Measurements from ENCODE around the gene TMEM11. TPM values are rescaled to one million over a fixed set of nuclear protein-coding genes. Genes with fewer than 3 reads are reported as not detected.
"Not testable (repeated sequence)": the region's sequence is repeated elsewhere in the genome, so short reads cannot be mapped to it uniquely, and the experiment has no call there.

The TMEM11 gene
- total and polyA plus RNA-seq, 2 experiments from 2014 or later, result 29.4 to 66.5 TPM

GRCh38 chr17:21232033-21232749 lies 18.2 kb upstream of the TMEM11 start:
- no peak for TF ChIP-seq EZH2phosphoT487 (IDR thresholded peaks at IDR 0.05; ENCODE audit: insufficient read depth, low read depth)
- no peak for TF ChIP-seq EZH2 (IDR thresholded peaks at IDR 0.05; ENCODE audit: insufficient read depth, poor library complexity, severe bottlenecking)
- WGBS, 2 experiments (ENCODE audit: low coverage in 1 of 2, low lambda C conversion rate in 2 of 2, missing lambda C conversion rate in 2 of 2), result 92 to 95% methylated on average over 4 of the region's 4 CpGs
- Histone ChIP-seq H3K9ac (no peak overlapping the region), H4K20me1 (ENCODE audit: insufficient read depth) (no peaks in the 10 kb centered on the region), H3K9me3 (ENCODE audit: low read depth) (no peaks in the 10 kb centered on the region), H2AFZ (no peak overlapping the region), H3K4me3 (no peak overlapping the region), H3K4me1 (ENCODE audit: insufficient read depth) (no peaks in the 10 kb centered on the region), H3K36me3 (ENCODE audit: low read depth) (no peaks in the 10 kb centered on the region), H3K27me3 (replicated peaks; ENCODE audit: insufficient read depth) (no peaks in the 10 kb centered on the region), H3K27ac (no peak overlapping the region), H3K9me2 (ENCODE audit: insufficient read depth) (no peaks in the 10 kb centered on the region), H3F3A (ENCODE audit: insufficient read depth) (no peaks in the 10 kb centered on the region), H3K79me2 (ENCODE audit: insufficient read depth) (no peaks in the 10 kb centered on the region), H3K4me2 (ENCODE audit: unreplicated experiment) (no peak overlapping the region)
- no peak for DNase-seq
- in situ Hi-C loops (cut with MboI), result loop anchor here (10.0 kb wide), 1 partner anchor 67 kb away; no protein-coding TSS in a partner anchor

DNA sequence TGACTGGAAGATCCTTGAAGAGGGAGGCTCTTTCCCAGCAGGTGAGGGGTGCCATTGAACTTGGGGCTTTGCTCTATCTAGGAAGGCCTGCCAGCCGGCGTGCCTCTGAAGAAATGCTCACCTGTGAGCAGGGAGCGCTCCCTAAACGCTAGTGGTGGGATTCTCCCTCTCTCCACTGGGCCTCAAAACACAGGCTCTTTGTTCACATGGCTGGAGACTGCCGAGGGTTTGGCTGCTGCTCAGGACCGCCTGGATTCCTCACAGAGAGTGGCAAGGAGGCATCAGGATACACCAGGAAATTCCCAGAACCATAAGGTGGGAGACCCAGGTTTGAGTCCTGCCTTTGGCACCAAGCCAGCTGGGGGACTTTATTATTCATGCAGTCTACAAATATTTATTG lies 17.6 kb upstream of the TMEM11 start:
- Histone ChIP-seq H3F3A (ENCODE audit: insufficient read depth) (no peaks in the 10 kb centered on the region), H3K27ac (no peak overlapping the region), H4K20me1 (ENCODE audit: insufficient read depth) (no peaks in the 10 kb centered on the region), H2AFZ (no peak overlapping the region), H3K27me3 (replicated peaks; ENCODE audit: insufficient read depth) (no peaks in the 10 kb centered on the region), H3K9me3 (ENCODE audit: low read depth) (no peaks in the 10 kb centered on the region), H3K9me2 (ENCODE audit: insufficient read depth) (no peaks in the 10 kb centered on the region), H3K4me2 (ENCODE audit: unreplicated experiment) (no peak overlapping the region), H3K9ac (no peak overlapping the region), H3K79me2 (ENCODE audit: insufficient read depth) (no peaks in the 10 kb centered on the region), H3K4me3 (no peak overlapping the region), H3K36me3 (ENCODE audit: low read depth) (no peaks in the 10 kb centered on the region), H3K4me1 (ENCODE audit: insufficient read depth) (no peaks in the 10 kb centered on the region)
- TF ChIP-seq EZH2 (IDR thresholded peaks at IDR 0.05; ENCODE audit: insufficient read depth, poor library complexity, severe bottlenecking) (no peak), EZH2phosphoT487 (IDR thresholded peaks at IDR 0.05; ENCODE audit: insufficient read depth, low read depth) (no peak)
- no peak for DNase-seq
- in situ Hi-C loops (cut with MboI), result loop anchor here (10.0 kb wide), 1 partner anchor 67 kb away; no protein-coding TSS in a partner anchor
- WGBS, 2 experiments (ENCODE audit: low coverage in 1 of 2, low lambda C conversion rate in 2 of 2, missing lambda C conversion rate in 2 of 2), result 79% methylated on average over 6 of the region's 6 CpGs

DNA sequence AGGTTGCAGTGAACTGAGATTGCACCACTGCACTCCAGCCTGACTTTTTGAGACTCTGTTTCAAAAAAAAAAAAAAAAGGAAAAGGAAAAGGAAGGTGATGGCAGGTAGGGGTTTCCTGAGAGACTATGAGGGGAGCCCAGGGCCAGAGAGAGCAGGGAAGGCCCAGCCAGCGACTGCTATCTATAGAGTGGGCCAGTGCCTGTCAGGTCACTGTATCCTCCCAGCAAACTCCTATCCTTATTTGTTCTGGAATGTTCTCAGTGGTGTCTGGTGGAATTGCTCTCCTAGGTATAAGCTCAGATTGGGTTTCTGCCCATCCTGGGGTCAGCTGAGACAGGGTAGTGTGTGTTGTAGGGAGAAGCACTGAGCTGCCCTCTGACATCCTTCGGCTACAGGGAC lies 14.9 kb upstream of the TMEM11 start:
- no peaks in the 10 kb centered on the region for H3K79me2 ChIP-seq (ENCODE audit: insufficient read depth)
- H3K4me1 ChIP-seq (ENCODE audit: insufficient read depth), result no peaks in the 10 kb centered on the region
- H3K9ac ChIP-seq, result no peak overlapping the region
- no peak overlapping the region for H3K27ac ChIP-seq
- H3K27me3 ChIP-seq (replicated peaks; ENCODE audit: insufficient read depth), result no peaks in the 10 kb centered on the region
- no peaks in the 10 kb centered on the region for H4K20me1 ChIP-seq (ENCODE audit: insufficient read depth)
- no peaks in the 10 kb centered on the region for H3K36me3 ChIP-seq (ENCODE audit: low read depth)
- H3K4me2 ChIP-seq (ENCODE audit: unreplicated experiment), result no peak overlapping the region
- in situ Hi-C loops (cut with MboI), result no loop called here
- H3K4me3 ChIP-seq, result no peak overlapping the region
- no peak for TF ChIP-seq EZH2phosphoT487 (IDR thresholded peaks at IDR 0.05; ENCODE audit: insufficient read depth, low read depth)
- TF ChIP-seq EZH2 (IDR thresholded peaks at IDR 0.05; ENCODE audit: insufficient read depth, poor library complexity, severe bottlenecking), result no peak
- H2AFZ ChIP-seq, result no peak overlapping the region
- no peaks in the 10 kb centered on the region for H3K9me3 ChIP-seq (ENCODE audit: low read depth)
- DNase-seq, result no peak
- no peaks in the 10 kb centered on the region for H3F3A ChIP-seq (ENCODE audit: insufficient read depth)
- H3K9me2 ChIP-seq (ENCODE audit: insufficient read depth), result no peaks in the 10 kb centered on the region
- 70 to 86% methylated on average over 2 of the region's 2 CpGs for WGBS, 2 experiments (ENCODE audit: low coverage in 1 of 2, low lambda C conversion rate in 2 of 2, missing lambda C conversion rate in 2 of 2)

GRCh38 chr17:21228111-21228510 lies 14.2 kb upstream of the TMEM11 start:
- DNase-seq, result no peak
- H4K20me1 ChIP-seq (ENCODE audit: insufficient read depth), result no peaks in the 10 kb centered on the region
- no peaks in the 10 kb centered on the region for H3K36me3 ChIP-seq (ENCODE audit: low read depth)
- no peaks in the 10 kb centered on the region for H3K27me3 ChIP-seq (replicated peaks; ENCODE audit: insufficient read depth)
- TF ChIP-seq EZH2 (IDR thresholded peaks at IDR 0.05; ENCODE audit: insufficient read depth, poor library complexity, severe bottlenecking) (no peak), EZH2phosphoT487 (IDR thresholded peaks at IDR 0.05; ENCODE audit: insufficient read depth, low read depth) (no peak)
- no peak overlapping the region for H2AFZ ChIP-seq
- no peak overlapping the region for H3K4me3 ChIP-seq
- H3K79me2 ChIP-seq (ENCODE audit: insufficient read depth), result no peaks in the 10 kb centered on the region
- no peaks in the 10 kb centered on the region for H3K9me3 ChIP-seq (ENCODE audit: low read depth)
- H3K4me1 ChIP-seq (ENCODE audit: insufficient read depth), result no peaks in the 10 kb centered on the region
- H3K4me2 ChIP-seq (ENCODE audit: unreplicated experiment), result no peak overlapping the region
- H3K27ac ChIP-seq, result no peak overlapping the region
- in situ Hi-C loops (cut with MboI), result no loop called here
- H3K9ac ChIP-seq, result no peak overlapping the region
- no peaks in the 10 kb centered on the region for H3K9me2 ChIP-seq (ENCODE audit: insufficient read depth)
- 78 to 81% methylated on average over 4 of the region's 4 CpGs for WGBS, 2 experiments (ENCODE audit: low coverage in 1 of 2, low lambda C conversion rate in 2 of 2, missing lambda C conversion rate in 2 of 2)
- no peaks in the 10 kb centered on the region for H3F3A ChIP-seq (ENCODE audit: insufficient read depth)

- H3K27ac ChIP-seq; H3K36me3 ChIP-seq (ENCODE audit: low read depth); DNase-seq; H3K4me3 ChIP-seq; H3K4me1 ChIP-seq (ENCODE audit: insufficient read depth); in situ Hi-C loops (cut with MboI); H2AFZ ChIP-seq; H3F3A ChIP-seq (ENCODE audit: insufficient read depth); H3K9me3 ChIP-seq (ENCODE audit: low read depth); H3K79me2 ChIP-seq (ENCODE audit: insufficient read depth); H3K9me2 ChIP-seq (ENCODE audit: insufficient read depth); H4K20me1 ChIP-seq (ENCODE audit: insufficient read depth); H3K4me2 ChIP-seq (ENCODE audit: unreplicated experiment); H3K27me3 ChIP-seq (replicated peaks; ENCODE audit: insufficient read depth); H3K9ac ChIP-seq: not testable (repeated sequence)
- 71 to 73% methylated on average over 11 of the region's 11 CpGs for WGBS, 2 experiments (ENCODE audit: low coverage in 1 of 2, low lambda C conversion rate in 2 of 2, missing lambda C conversion rate in 2 of 2)
Observed at GRCh38 chr17:21227277-21227676, 13.3 kb upstream of the TMEM11 start.

Data from GM23248 (cell line).